Endothelial cell of umbilical vein (primary cell): ENCODE measurements around the gene RELCH. TPM values are rescaled to one million over a fixed set of nuclear protein-coding genes. Genes with fewer than 3 reads are reported as not detected.

Experiments
- BruUV-seq: library from RNA; stranded (reverse); fragments of 400-500 nt; replicated peaks from 2 replicates; lab custom pipeline; 2021; lab: Mats Ljungman, UMichigan
- CTCF ChIA-PET: fragments of 300-600, 350-600 bp; sonication (Branson Sonifier 250); formaldehyde crosslinking; loops from one replicate; lab custom pipeline; 2021; ENCODE audit warnings: antibody characterized with exemption, inconsistent platforms; lab: Charles Lee
- POLR2A ChIA-PET: fragments of 300-600, 350-600 bp; sonication (Branson Sonifier 250); formaldehyde crosslinking; loops from one replicate; lab custom pipeline; 2021; ENCODE audit warnings: antibody characterized with exemption, inconsistent platforms; lab: Charles Lee
- DNase-seq: peaks from one replicate; pipeline ENCODE4 v3.0.0-alpha.2; 2011; ENCODE audit warnings: low read depth, low spot score
- FAIRE-seq: peaks from 2 replicates; lab custom pipeline; 2011; peaks lifted over from hg19 to GRCh38; lab: Jason Lieb, UNC
- H2AFZ ChIP-seq: 2 replicates; pipeline ENCODE4 v1.6.0; 2012; ENCODE audit warnings: low read depth, low read length, control low read depth, inconsistent platforms
- H3K27ac ChIP-seq: 2 replicates; pipeline ENCODE4 v1.5.1; 2011; ENCODE audit warnings: low read depth, mild to moderate bottlenecking, control low read depth, low read length, moderate library complexity; ENCODE audit not compliant: insufficient read depth
- H3K27me3 ChIP-seq, 2 experiments: 2 replicates each; pipeline versions ENCODE4 v1.6.0 to v1.6.1; 2011; ENCODE audit warnings: low read length in 2 of 2, mixed read lengths in 1 of 2; ENCODE audit not compliant: control insufficient read depth in 2 of 2, insufficient read depth in 2 of 2
- H3K36me3 ChIP-seq, 2 experiments: 2 replicates in 1 of 2; 3 replicates in 1 of 2; pipeline ENCODE4 v1.5.1; 2011; ENCODE audit warnings: low read length in 2 of 2, mild to moderate bottlenecking in 1 of 2, moderate library complexity in 1 of 2; ENCODE audit not compliant: control insufficient read depth in 2 of 2, insufficient read depth in 2 of 2; ENCODE audit errors: extremely low read depth in 1 of 2
- H3K4me1 ChIP-seq: 3 replicates; pipeline ENCODE4 v1.5.1; 2011; ENCODE audit warnings: mild to moderate bottlenecking, low read length; ENCODE audit not compliant: control insufficient read depth, insufficient read depth; ENCODE audit errors: extremely low read depth
- H3K4me2 ChIP-seq: 2 replicates; pipeline ENCODE4 v1.6.1; 2011; ENCODE audit warnings: low read length, control low read depth, mixed read lengths; ENCODE audit not compliant: insufficient read depth
- H3K4me3 ChIP-seq, 3 experiments: fragments of 200-600 bp in 1 of 3; sonication (generic), shearing (Covaris generic) in 1 of 3; replicated peaks in 1 of 3; 2 replicates each; pipeline ENCODE4 v1.5.1; 2011 to 2016; ENCODE audit warnings: control low read depth in 3 of 3, low read length in 3 of 3, mild to moderate bottlenecking in 2 of 3, inconsistent platforms in 1 of 3, low read depth in 1 of 3, moderate library complexity in 1 of 3; ENCODE audit not compliant: insufficient read depth in 1 of 3
- H3K79me2 ChIP-seq: 2 replicates; pipeline ENCODE4 v1.6.0; 2012; ENCODE audit warnings: low read length, inconsistent platforms; ENCODE audit not compliant: control insufficient read depth, insufficient read depth
- H3K9ac ChIP-seq: replicated peaks from 2 replicates; pipeline ENCODE3; 2011; ENCODE audit warnings: low read length, control low read depth; ENCODE audit not compliant: insufficient read depth; ENCODE audit errors: extremely low read depth
- H3K9me1 ChIP-seq: replicated peaks from 3 replicates; pipeline ENCODE4 v1.6.0; 2011; ENCODE audit warnings: mild to moderate bottlenecking, low read length; ENCODE audit not compliant: control insufficient read depth, insufficient read depth; ENCODE audit errors: extremely low read depth
- H3K9me3 ChIP-seq: replicated peaks from 2 replicates; pipeline ENCODE4 v1.5.1; 2012; ENCODE audit warnings: low read length, inconsistent platforms; ENCODE audit not compliant: control insufficient read depth, insufficient read depth
- H4K20me1 ChIP-seq: replicated peaks from 2 replicates; pipeline ENCODE3; 2011; ENCODE audit warnings: mild to moderate bottlenecking, low read length; ENCODE audit not compliant: control insufficient read depth, insufficient read depth; ENCODE audit errors: extremely low read depth
- EZH2 ChIP-seq: IDR thresholded peaks from 2 replicates; pipeline ENCODE4 v1.6.1; 2012; ENCODE audit warnings: borderline replicate concordance, low read depth, mild to moderate bottlenecking, moderate library complexity, low read length, inconsistent platforms; ENCODE audit not compliant: severe bottlenecking
- FOS ChIP-seq: IDR thresholded peaks from 2 replicates; pipeline ENCODE4 v1.6.1; 2011; ENCODE audit warnings: mild to moderate bottlenecking, low read length, moderate library complexity, borderline replicate concordance; ENCODE audit not compliant: insufficient read depth
- GATA2 ChIP-seq: IDR thresholded peaks from 2 replicates; pipeline ENCODE4 v1.7.0; 2011; ENCODE audit warnings: low read depth, mild to moderate bottlenecking, moderate library complexity, mixed read lengths, low read length; ENCODE audit not compliant: insufficient read length, insufficient read depth
- POLR2A ChIP-seq: IDR thresholded peaks from 2 replicates; pipeline ENCODE4 v1.6.1; 2012; ENCODE audit warnings: low read depth, mild to moderate bottlenecking, control low read depth, low read length
- POLR2AphosphoS5 ChIP-seq: IDR thresholded peaks from 2 replicates; pipeline ENCODE4 v1.6.1; 2012; ENCODE audit warnings: low read depth, mild to moderate bottlenecking, control low read depth, low read length, moderate library complexity; ENCODE audit not compliant: insufficient read depth
- dilution Hi-C: fragments of 300-500 bp; cut with MboI; formaldehyde crosslinking; loops from one replicate; pipeline ENCODE4 v1.15.0; 2019; ENCODE audit warnings: low sequenced_read_pairs; ENCODE audit not compliant: extremely low pct_ligation_motif_present
- intact Hi-C: fragments of 100-400 bp; cut with micrococcal nuclease; formaldehyde crosslinking; loops from one replicate; pipeline ENCODE4 v1.10.0; 2022
- polyA plus RNA-seq, 4 experiments: library from polyadenylated mRNA; depleted of rRNA in 3 of 4; stranded (reverse) in 3 of 4; unstranded in 1 of 4; fragments of >200 nt; gene quantifications; 2 replicates each; pipeline versions ENCODE4 v1.2.1 to v1.2.3, GENCODE V29; 2011 to 2012; ENCODE audit warnings: missing spikeins in 1 of 4
- total RNA-seq: library from RNA; stranded (reverse); gene quantifications from 2 replicates; pipeline ENCODE4 v1.2.3, GENCODE V29; 2021
- TF ChIP-seq, protein P1 (sequence below), 2 donors: IDR thresholded peaks; 1 replicate in 1 of 2; 2 replicates in 1 of 2; pipeline ENCODE4 v1.5.1; 2011; ENCODE audit warnings: low read length in 2 of 2, mild to moderate bottlenecking in 2 of 2, moderate library complexity in 2 of 2, control low read depth in 1 of 2, inconsistent platforms in 1 of 2, low read depth in 1 of 2; ENCODE audit not compliant: insufficient read depth in 1 of 2; ENCODE audit errors: extremely low read depth in 1 of 2
- TF ChIP-seq, protein P2 (sequence below): IDR thresholded peaks from 2 replicates; pipeline ENCODE4 v1.6.1; 2011; ENCODE audit not compliant: insufficient read depth, insufficient read length

The RELCH gene
- total and polyA plus RNA-seq, 2 donors (not counting 3 experiments of a cell fraction or from before 2014, with no cell fraction given) = 6.6 to 25.2 TPM

DNA sequence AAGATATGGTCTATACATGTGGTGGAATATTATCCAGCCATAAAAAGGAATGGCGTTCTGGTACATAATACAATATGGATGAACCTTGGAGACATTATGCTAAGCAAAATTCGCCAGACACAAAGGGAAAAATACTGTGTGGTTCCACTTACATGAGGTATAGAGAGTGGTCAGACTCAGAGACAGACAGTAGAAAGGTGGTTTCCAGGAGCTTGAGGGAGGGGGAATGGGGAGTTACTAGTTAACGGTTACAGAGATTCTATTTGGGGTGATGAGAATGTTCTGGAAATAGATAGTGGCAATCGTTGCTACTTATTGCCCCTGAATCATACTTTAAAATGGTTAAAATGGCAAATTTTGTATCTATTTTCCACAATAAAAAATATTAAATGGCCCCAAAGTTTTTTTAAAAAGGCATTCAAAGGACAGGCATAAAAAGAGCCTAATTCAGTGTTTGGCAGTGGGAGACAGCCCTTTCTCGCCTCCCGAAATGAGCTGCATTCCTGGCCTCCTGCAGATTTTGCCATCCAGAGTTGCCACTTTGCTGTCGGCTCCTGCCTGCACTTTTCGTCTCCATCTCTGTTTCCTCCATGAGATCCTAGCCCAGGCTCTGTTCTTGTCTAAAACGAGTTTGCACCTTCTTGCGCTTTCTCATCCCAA, 151.5 kb downstream of the RELCH start:
- TF ChIP-seq POLR2AphosphoS5 (no peak), EZH2 (no peak), POLR2A (no peak), GATA2 (no peak), FOS (no peak)
- TF ChIP-seq, protein P1, sequence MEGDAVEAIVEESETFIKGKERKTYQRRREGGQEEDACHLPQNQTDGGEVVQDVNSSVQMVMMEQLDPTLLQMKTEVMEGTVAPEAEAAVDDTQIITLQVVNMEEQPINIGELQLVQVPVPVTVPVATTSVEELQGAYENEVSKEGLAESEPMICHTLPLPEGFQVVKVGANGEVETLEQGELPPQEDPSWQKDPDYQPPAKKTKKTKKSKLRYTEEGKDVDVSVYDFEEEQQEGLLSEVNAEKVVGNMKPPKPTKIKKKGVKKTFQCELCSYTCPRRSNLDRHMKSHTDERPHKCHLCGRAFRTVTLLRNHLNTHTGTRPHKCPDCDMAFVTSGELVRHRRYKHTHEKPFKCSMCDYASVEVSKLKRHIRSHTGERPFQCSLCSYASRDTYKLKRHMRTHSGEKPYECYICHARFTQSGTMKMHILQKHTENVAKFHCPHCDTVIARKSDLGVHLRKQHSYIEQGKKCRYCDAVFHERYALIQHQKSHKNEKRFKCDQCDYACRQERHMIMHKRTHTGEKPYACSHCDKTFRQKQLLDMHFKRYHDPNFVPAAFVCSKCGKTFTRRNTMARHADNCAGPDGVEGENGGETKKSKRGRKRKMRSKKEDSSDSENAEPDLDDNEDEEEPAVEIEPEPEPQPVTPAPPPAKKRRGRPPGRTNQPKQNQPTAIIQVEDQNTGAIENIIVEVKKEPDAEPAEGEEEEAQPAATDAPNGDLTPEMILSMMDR (IDR thresholded peaks at IDR 0.05; ENCODE audit: extremely low read depth in 1 of 2, insufficient read depth in 1 of 2, low read depth in 1 of 2, low read length in 2 of 2) = no peak
- TF ChIP-seq, protein P2, sequence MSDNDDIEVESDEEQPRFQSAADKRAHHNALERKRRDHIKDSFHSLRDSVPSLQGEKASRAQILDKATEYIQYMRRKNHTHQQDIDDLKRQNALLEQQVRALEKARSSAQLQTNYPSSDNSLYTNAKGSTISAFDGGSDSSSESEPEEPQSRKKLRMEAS = no peak
- Histone ChIP-seq H3K79me2 (no peaks in the 10 kb centered on the region), H3K4me3 (no peak overlapping the region), H3K9ac (no peak overlapping the region), H2AFZ (no peak overlapping the region), H3K36me3 (no peaks in the 10 kb centered on the region), H3K4me2 (peak overlapping the region; percentile 59), H3K27me3 (no peaks in the 10 kb centered on the region), H3K9me3 (no peaks in the 10 kb centered on the region), H3K27ac (no peak overlapping the region), H3K9me1 (no peaks in the 10 kb centered on the region), H4K20me1 (no peaks in the 10 kb centered on the region), H3K4me1 (peaks cover 38% of the 10 kb centered on the region)
- CTCF ChIA-PET = interaction anchor here (1.5 kb wide), 2 partner anchors 9 to 13 kb away, joined by 4 to 6 read pairs; no protein-coding TSS in a partner anchor
- no TSS peak for BruUV-seq
- intact Hi-C loops (loop anchor here (1.0 to 10.0 kb wide), 2 partner anchors 12 to 734 kb away; no protein-coding TSS in a partner anchor), dilution Hi-C loops (no loop called here)
- no peak for DNase-seq
- no peak for FAIRE-seq
- POLR2A ChIA-PET = no interaction called here
